Vagina (tissue), 2 donors: ENCODE data around the gene XKR7. TPM values are rescaled to one million over a fixed set of nuclear protein-coding genes. Genes with fewer than 3 reads are reported as not detected.

Experiments
- DNase-seq, 2 donors: peaks; one replicate each; pipeline ENCODE4 v3.0.0-alpha.2; 2017; ENCODE audit errors: extremely low spot score in 2 of 2
- H3K27ac ChIP-seq: fragments of 200-600 bp; sonication (generic); one replicate; pipeline ENCODE4 v1.5.1; 2019
- H3K27me3 ChIP-seq: fragments of 200-600 bp; sonication (generic); one replicate; pipeline ENCODE4 v1.5.1; 2019
- H3K36me3 ChIP-seq, 2 donors: fragments of 200-600 bp; sonication (generic); one replicate each; pipeline ENCODE4 v1.5.1; 2017 to 2019
- H3K4me1 ChIP-seq: fragments of 200-600 bp; sonication (generic); one replicate; pipeline ENCODE4 v1.5.1; 2019
- H3K4me3 ChIP-seq, 2 donors: fragments of 200-600 bp; sonication (generic); 1 replicate in 1 of 2; 2 replicates in 1 of 2; pipeline ENCODE4 v1.5.1; 2016 to 2019
- H3K9me3 ChIP-seq: fragments of 200-600 bp; sonication (generic); one replicate; pipeline ENCODE4 v1.5.1; 2019
- CTCF ChIP-seq, 3 experiments: fragments of 450-650 bp in 2 of 3; fragments of 200-600 bp in 1 of 3; sonication (generic) in 1 of 3; IDR thresholded peaks; one replicate each; pipeline ENCODE4 v1.5.1; 2017 to 2019; ENCODE audit warnings: antibody characterized with exemption in 3 of 3, mild to moderate bottlenecking in 2 of 3, moderate library complexity in 2 of 3
- POLR2A ChIP-seq, 2 donors: fragments of 450-650 bp; IDR thresholded peaks; one replicate each; pipeline ENCODE4 v1.6.1; 2017; ENCODE audit warnings: antibody characterized with exemption in 2 of 2, mild to moderate bottlenecking in 2 of 2, moderate library complexity in 2 of 2
- POLR2AphosphoS5 ChIP-seq, 2 donors: sonication (generic); formaldehyde crosslinking; IDR thresholded peaks; one replicate each; pipeline ENCODE4 v1.9.0; 2017; ENCODE audit warnings: antibody characterized with exemption in 2 of 2, mild to moderate bottlenecking in 2 of 2, low read depth in 1 of 2; ENCODE audit not compliant: insufficient read depth in 1 of 2
- intact Hi-C: fragments of 100-400 bp; cut with DNase I; formaldehyde crosslinking; loops from one replicate; pipeline ENCODE4 v1.15.1; 2023
- small RNA-seq: library from RNA; depleted of rRNA; stranded (forward); fragments of <200 nt; gene quantifications from one replicate; pipeline ENCODE3, GENCODE V24; 2016
- total RNA-seq: library from RNA; depleted of rRNA; stranded (reverse); fragments of >200 nt; gene quantifications from one replicate; pipeline ENCODE4 v1.2.3, GENCODE V29; 2016

The XKR7 gene
- total RNA-seq, 1 donor from 2014 or later, result not detected

GRCh38 chr20:32050851-32051556, 83.1 kb downstream of the XKR7 start:
- Histone ChIP-seq H3K27me3 (no peaks in the 10 kb centered on the region), H3K9me3 (no peaks in the 10 kb centered on the region), H3K36me3 (no peaks in the 10 kb centered on the region), H3K4me3 (no peak overlapping the region), H3K4me1 (peaks cover 20% of the 10 kb centered on the region), H3K27ac (no peak overlapping the region)
- no peak for TF ChIP-seq CTCF (IDR thresholded peaks at IDR 0.05)
- no peak for TF ChIP-seq POLR2AphosphoS5 (IDR thresholded peaks at IDR 0.05; ENCODE audit: insufficient read depth in 1 of 2, low read depth in 1 of 2)
- intact Hi-C loops, result no loop called here
- DNase-seq, result no peak

GRCh38 chr20:32051720-32052089, 83.8 kb downstream of the XKR7 start:
- H3K4me1 ChIP-seq, result peaks cover 20% of the 10 kb centered on the region
- no peak for DNase-seq
- no peaks in the 10 kb centered on the region for H3K27me3 ChIP-seq
- no peaks in the 10 kb centered on the region for H3K9me3 ChIP-seq
- no peak for TF ChIP-seq POLR2A (IDR thresholded peaks at IDR 0.05)
- TF ChIP-seq POLR2AphosphoS5 (IDR thresholded peaks at IDR 0.05; ENCODE audit: insufficient read depth in 1 of 2, low read depth in 1 of 2), result no peak
- TF ChIP-seq CTCF (IDR thresholded peaks at IDR 0.05), result no peak
- no peaks in the 10 kb centered on the region for H3K36me3 ChIP-seq
- H3K27ac ChIP-seq, result no peak overlapping the region
- intact Hi-C loops, result no loop called here
- no peak overlapping the region for H3K4me3 ChIP-seq

DNA sequence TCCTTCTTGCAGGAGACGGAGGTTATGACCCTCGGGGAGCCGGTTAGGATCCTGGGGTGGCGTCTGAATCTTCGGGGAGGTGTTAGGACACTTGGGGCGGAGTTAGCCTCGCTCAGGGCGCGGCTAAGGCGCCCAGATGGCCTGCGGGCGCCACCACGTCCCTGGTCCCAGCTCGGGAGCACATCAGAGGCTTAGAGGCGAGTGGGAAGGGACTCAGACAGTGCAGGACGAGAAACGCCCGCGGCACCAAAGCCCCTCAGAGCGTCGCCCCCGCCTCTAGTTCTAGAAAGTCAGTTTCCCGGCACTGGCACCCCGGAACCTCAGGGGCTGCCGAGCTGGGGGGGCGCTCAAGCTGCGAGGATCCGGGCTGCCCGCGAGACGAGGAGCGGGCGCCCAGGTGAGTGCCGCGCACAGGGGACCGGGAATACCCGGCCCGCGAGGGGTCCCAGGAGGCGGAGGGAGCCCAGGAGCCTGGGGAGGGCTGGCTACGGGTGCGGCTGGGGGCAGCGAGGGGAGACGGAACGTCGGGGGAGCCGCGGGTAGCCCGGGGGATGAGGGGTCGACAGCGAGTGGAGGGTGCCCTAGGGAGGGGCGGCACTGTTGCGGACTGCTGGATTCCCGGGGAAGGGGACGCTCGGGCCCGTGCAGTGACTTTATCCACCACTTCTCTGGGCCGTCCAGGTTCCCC, 84.3 kb downstream of the XKR7 start, which contains the start of gene HCK:
Gene HCK, plus strand, starts transcription at position 153 of the 688 bp plus-strand sequence.
- intact Hi-C loops, result no loop called here
- no peaks in the 10 kb centered on the region for H3K27me3 ChIP-seq
- TF ChIP-seq CTCF (IDR thresholded peaks at IDR 0.05) (no peak), POLR2AphosphoS5 (IDR thresholded peaks at IDR 0.05; ENCODE audit: insufficient read depth in 1 of 2, low read depth in 1 of 2) (no peak), POLR2A (IDR thresholded peaks at IDR 0.05) (no peak)
- peaks cover 20% of the 10 kb centered on the region for H3K4me1 ChIP-seq
- no peaks in the 10 kb centered on the region for H3K9me3 ChIP-seq
- H3K4me3 ChIP-seq, result peak within 1 kb of the TSS; percentile 34 to 35
- no peaks in the 10 kb centered on the region for H3K36me3 ChIP-seq
- no peak within 1 kb of the TSS for H3K27ac ChIP-seq
- DNase-seq, result no peak

DNA sequence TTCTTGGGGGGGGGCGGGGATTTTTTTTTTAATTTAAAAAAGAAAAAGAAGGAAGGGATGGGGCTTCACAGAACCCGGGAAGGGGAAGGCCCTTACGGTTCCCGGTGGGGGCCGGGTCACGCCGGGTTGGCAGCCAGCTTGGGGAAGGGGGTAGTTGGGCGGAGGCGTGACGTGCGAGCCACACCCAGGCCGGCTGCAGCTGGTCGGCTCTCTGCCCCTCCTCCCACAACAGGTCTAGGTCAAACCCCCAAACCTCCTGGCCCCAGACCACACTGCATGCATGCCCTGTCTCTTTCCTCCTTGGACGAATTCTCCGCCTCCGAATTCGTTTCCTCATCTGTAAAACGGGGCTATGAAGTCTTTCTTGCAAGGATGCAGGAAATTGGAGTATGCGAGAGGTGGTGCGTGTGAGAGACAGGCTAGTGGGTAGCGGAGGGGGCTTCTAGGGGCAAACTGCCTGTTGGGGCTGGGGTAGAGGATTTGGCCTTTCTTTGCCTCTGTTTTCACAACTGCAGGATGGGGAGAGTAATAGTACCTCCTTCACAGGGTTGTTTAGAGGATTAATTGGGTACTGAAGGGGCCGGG, 84.9 kb downstream of the XKR7 start:
- intact Hi-C loops, result no loop called here
- no peak for TF ChIP-seq CTCF (IDR thresholded peaks at IDR 0.05)
- no peak for TF ChIP-seq POLR2A (IDR thresholded peaks at IDR 0.05)
- Histone ChIP-seq H3K9me3 (no peaks in the 10 kb centered on the region), H3K4me3 (peak overlapping the region; percentile 34 to 35), H3K36me3 (no peaks in the 10 kb centered on the region), H3K27me3 (no peaks in the 10 kb centered on the region), H3K27ac (no peak overlapping the region), H3K4me1 (peaks cover 20% of the 10 kb centered on the region)
- no peak for DNase-seq

Small RNAs within 50 kb of the gene (small RNA-seq; reads per million reads assigned to genes)
- gene RNA5SP481 (0.43 reads per million), gene RNA5SP482 (not detected)

Other genes starting within 250 kb of the XKR7 start
- 57.2 TPM for gene BCL2L1, start 245.3 kb upstream of the XKR7 start, total RNA-seq
- gene TPX2, start 228.9 kb upstream of the XKR7 start, total RNA-seq, result 6.1 TPM
- not detected for gene MYLK2, start 148.8 kb upstream of the XKR7 start, total RNA-seq
- not detected for gene FOXS1, start 122.5 kb upstream of the XKR7 start, total RNA-seq
- 2.5 TPM for gene DUSP15, start 97.6 kb upstream of the XKR7 start, total RNA-seq
- not detected for gene TTLL9, start 97.5 kb upstream of the XKR7 start, total RNA-seq
- 5.9 TPM for gene PDRG1, start 16.1 kb upstream of the XKR7 start, total RNA-seq
- 8.6 TPM for gene CCM2L, start 42.3 kb downstream of the XKR7 start, total RNA-seq
- 10.1 TPM for gene HCK, start 84.1 kb downstream of the XKR7 start, total RNA-seq
- 32.2 TPM for gene TM9SF4, start 141.6 kb downstream of the XKR7 start, total RNA-seq
- 8.3 TPM for gene PLAGL2, start 239.6 kb downstream of the XKR7 start, total RNA-seq
- 27.7 TPM for gene POFUT1, start 239.7 kb downstream of the XKR7 start, total RNA-seq